Hematopoietic multipotent progenitor cell treated with erythropoietin and hydrocortisone succinate and interleukin-3 and kit ligand, for 8 days (in vitro differentiated cells): ENCODE results near the gene ZIK1.
A peak's percentile ranks its signal among the peaks of the same experiment; 100 is the strongest.

Experiments used
- DNase-seq: peaks from one replicate; pipeline ENCODE4 v3.0.0-alpha.2; 2015

Gene ZIK1

DNA sequence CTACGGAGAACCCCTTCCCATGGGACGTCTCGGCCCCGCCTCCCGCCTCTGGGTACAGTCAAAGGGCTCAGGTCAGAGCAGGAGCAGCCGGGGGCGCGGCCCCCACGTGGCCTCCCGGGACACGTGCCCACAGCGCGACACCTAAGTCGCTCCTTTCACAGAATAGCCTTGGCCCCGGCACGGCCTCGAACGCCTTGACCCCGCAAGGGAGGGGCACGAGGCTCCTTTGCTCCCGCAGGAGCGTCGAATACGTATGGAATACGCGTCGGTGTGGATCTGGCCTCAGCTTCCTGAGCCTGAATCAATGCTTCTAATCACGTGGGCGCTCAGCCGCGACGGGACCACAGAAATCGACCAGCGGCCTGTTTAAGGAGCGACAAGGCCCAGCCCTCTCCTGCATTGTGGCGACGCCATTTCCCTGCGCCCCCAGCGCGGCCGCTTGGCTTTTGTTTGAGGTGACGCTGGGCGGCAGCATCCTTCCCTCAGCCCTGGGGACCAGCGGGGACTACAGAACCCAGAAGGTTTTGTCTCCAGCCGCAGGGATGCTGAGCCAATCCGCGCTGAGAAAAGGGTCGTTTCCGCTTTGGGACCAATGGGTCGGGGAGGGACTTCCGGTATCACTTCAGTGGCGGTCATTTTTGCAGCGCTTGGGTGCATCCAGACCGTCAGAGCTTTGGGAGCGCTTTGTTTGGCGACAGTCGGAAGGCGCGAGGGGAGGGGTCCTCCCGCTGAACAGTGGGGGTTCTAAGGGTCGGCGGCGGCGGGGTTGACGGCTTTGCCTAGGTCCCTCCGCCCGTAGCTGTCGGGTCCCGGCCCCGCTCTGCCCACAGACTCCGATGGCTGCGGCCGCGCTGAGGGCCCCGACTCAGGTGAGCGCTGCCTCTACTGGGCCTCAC, at the start of gene ZIK1:
ZIK1 (plus strand) TSS at position 625 of the 896 bp plus-strand sequence; CDS start at position 837, 212 bp downstream.
- peak; percentile 97 for DNase-seq

DNA sequence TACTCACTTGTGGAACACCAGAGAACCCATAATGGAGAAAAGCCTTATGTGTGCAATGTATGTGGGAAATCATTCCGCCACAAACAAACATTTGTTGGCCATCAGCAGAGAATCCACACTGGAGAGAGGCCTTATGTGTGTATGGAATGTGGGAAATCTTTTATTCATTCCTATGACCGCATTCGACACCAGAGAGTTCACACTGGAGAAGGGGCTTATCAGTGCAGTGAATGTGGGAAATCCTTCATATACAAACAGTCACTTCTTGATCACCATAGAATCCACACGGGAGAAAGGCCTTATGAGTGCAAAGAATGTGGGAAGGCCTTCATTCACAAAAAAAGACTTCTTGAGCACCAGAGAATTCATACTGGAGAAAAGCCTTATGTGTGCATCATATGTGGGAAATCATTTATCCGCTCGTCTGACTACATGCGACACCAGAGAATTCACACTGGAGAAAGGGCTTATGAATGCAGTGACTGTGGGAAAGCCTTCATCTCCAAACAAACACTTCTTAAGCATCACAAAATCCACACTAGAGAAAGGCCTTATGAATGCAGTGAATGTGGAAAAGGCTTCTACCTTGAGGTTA, 45.9 kb upstream of the ZIK1 start:
- DNase-seq, result no peak

DNA sequence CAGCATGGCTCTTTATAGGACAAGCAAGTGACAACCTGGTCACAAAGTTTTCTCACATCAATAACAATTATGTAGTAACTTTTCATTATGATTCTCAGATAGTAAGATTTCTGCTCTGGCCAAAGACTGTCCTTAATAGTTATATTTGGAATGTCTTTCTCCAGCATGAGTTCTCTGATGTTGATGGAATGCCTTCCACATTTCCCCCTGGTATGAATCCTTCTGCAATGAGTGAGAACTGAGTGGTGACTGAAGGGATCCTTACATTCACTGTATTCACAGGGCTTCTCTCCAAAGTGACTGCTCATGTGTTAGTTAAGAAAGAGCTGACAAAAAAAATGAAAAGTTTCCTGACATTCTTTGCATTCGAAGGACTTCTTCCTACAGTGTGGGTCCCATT, 37.4 kb upstream of the ZIK1 start:
- DNase-seq, result no peak

DNA sequence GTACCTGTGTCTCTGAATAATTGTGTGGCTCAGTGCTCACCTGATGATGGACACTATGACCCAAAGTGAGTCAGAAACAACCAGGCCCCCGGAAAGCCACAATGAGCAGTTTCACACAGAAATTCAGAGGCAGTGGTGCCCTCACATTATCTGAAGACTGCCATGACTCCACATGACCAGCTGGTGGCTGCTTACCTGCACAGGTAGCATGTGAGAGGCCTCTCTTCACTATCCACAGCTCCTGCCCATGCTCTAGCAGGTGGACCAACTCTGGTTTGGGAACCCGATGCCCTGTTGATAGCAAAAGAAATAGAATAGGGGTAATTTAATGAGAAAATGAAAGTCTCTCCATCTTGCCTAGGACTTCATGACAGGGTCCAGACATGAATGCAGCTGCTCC, 31.5 kb upstream of the ZIK1 start:
- DNase-seq, result no peak

DNA sequence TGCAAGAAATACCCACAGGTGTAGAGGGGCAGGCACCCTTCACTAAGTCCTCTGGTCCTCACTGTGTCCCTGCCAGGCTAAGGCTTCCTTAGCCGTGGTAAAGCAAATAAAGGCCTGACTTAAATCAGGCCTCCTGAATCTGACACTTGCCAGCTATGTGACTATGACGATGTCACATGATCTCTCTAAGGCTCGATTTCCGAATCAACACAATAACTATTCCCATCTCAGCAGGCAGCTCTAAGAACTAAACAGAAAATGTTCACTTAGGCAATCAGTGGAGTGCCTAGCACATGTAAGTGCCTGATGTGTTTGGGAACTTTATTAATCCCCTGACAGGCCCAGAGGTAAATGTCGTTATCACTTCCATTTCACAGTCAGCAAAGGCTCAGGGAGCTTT, 26.3 kb upstream of the ZIK1 start:
- DNase-seq, result no peak

DNA sequence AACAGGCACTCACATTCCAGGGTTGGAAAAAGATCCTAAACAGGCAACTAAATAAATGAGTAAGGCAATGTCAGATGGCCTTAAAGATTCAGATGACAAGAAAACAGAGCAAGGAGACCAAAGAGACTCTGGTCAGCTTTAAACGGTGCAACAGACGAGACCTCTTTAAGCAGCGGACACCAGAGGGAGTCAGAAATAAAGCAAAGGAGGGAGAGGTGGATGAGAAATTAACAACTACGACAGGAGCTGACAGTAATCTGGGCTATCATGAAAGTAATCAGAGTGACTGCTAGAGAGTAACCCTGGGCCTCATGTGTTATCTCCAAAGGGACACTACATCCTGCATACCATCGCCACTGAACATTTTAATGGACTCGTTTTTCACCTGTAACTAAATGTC, 25.4 kb upstream of the ZIK1 start:
- DNase-seq, result peak; percentile 34

DNA sequence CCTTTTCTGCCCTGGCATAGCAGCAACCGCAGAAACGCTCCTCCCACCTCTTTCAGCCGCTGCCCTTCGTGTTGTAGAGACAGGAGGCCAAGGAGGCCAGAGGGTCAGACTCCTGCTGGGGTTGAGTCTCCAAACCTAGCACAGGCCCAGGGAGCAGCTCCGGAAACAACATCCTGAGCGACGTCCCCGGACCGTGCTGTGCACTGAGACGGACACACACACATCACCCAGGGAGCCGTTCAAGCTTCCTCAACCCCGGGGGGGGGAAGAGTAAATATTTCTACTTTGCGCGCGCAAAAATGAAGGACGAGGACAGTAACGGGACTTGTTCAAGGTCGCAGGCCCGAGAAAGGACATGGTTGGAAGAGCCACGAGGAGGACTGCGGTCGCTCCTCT, 24.9 kb upstream of the ZIK1 start:
- DNase-seq, result peak; percentile 48

DNA sequence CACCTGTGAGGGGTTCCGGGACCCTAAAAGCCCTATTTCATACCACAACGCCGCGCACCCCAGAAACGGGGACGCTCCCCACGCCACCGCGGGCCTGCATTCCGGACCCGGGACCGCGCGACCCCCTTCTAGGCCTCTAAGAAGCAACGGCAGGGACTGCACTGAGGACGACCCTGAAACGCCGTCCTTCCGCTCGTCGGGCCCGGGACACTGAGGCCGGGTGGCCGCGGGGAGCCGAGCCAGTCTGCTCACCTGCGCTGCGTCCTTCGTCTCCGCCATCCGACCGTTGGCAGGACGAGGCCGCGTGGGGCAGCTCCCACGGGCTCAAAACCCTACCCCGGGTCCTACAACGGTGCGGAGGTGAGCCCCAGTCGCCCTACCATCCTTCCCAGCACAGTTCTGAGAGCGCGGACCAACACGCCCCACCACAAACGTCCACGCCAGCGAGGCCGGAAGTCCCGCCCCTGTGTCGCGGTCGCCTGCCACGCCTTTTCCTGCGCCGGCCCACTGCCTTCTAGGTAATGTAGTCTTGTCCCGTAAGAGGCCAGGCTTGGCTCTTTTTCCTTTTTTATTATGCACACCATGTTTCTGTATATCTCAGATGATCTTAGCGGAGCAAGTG, 24.4 kb upstream of the ZIK1 start, which contains the start of gene ZNF550:
ZNF550 (minus strand) TSS at position 460 of the 622 bp plus-strand sequence; CDS start at position 279, 181 bp downstream.
- peak; percentile 91 for DNase-seq

DNA sequence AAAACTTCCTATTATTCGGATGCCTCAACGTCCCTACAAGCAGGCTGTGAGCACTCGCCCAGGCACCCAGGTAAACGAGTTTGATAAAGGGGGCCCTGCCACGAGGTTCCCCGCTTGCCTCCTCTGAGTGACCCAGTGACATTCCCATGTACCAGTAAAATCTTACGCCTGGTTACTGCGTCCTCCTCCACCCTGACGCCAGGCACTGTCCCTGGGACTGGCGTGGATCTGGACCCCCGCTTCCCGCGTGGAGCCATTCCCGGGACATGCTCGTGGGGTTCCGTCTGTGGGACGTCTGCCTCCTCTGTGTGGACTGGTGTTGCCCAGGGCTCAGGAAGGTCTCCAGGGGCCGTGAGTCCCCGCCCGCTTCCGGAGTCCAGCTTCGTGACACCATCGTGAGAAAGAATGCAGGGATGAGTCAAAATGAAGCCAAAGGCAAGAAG, 23.9 kb upstream of the ZIK1 start:
- DNase-seq, result peak; percentile 14

DNA sequence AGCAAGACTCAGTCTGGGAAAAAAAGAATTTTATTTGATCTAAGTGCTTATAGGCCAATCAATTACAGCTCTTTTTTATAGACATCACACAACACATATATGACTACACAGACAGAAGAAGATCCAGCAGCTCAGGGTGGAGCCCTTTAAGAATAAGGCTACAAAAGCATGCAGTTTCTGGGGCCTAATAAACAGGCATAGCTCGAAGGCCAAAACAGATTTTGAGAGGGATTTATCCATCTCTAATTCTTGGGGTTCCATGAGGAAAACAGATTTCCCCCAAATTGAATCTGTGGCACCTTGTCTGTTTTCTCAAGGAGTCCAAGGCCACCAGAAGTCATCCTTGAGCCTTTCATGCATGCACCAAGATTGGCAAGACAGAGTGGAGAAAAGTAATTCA, 20.4 kb upstream of the ZIK1 start:
- no peak for DNase-seq

DNA sequence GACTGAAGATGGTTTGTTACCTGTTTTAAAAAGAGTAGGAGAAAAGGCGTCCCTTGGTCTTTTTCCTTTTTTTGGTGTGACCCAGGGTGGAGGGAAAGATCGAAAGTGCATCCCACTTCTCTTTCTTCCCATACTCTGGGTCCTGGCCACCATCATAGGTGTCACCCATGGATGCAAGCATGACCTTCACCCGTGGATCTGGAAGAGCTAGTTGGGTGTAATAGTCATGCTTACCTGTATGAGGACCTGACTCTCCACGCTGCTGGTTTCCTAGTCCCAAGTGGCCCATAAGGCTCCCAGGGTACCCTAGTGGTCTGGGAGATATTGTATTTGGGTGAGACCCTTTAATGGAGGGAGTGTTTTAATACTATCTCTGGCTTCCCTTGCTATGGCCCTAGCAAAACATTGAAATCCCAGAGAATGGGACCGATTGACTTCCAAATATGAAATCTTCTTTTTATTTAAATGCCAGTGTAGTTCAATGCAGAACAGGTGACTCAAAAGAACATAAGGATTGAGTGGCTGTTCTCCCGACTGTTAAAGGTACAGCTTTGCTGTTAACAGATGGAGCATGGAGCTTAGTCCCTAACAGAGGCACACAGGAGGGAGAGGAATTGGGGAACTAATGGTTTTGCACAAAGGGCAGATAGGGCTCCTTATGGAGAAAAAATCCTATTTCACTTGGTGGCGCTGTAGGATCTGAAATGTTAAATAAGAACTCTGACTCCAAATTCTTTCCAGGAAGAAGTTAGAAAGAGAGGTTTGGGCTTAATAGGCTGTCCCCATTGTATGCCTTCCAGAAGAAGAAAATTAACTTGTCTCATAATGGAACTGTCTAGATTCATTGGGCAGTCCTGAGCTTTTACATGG, 17.3 kb upstream of the ZIK1 start:
- DNase-seq, result peak; percentile 51

DNA sequence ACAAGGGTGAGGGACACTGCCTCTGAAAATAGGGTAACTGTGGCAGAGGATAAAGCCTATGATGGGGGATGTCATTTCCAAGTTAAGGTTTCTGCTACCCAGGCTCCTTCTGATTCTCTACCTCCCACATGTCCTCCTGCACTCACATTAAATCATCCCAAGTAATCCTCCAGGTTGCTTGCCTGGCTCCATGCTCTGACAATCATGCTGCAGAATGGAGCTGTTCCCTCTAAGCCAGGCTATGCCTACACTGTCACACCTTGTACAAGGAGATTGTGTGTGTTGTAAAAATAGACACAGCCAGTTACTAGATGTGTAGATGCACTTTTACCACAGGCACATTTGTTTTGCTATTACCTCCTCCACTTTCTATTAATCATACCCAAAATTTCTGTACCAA, 13.2 kb upstream of the ZIK1 start:
- no peak for DNase-seq

DNA sequence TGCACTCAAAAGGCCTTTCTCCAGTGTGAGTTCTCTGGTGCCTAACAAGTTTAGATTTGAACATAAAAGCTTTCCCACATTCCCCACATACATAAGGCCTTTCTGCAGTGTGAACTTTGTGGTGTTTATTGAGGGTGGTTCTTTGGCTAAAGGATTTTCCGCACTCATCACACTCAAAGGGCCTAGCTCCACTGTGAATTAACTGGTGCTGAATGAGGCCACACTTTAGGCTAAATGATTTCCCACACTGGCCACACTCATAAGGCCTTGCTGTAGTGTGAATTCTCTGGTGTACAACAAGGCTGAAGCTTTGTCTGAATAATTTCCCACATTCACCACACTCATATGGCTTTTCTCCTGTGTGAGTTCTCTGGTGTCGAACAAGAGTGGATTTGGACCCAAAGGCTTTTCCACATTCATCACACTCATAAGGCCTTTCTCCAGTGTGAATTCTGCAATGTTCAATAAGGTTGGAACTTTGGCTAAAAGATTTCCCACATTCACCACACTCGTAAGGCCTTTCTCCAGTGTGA, 11.5 kb upstream of the ZIK1 start:
- no peak for DNase-seq

DNA sequence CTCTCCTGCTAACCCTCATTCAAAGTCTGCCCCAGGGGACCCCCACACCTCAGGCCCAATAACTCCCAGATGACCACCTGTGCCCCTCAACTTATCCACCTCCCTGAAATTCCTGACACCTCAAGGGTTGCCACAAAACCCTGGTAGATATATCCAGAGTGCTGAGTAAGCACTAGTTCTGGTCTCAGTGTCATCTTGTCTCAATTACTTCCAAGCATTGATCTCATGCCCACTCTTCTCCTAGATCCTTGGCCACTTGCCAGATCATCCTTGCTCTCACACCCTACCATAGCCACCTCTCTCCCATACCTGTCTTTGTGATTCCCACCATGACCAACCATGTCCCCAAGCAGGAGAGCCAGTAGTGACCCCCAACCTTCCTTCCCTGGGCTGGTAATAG, 7.3 kb upstream of the ZIK1 start:
- no peak for DNase-seq

DNA sequence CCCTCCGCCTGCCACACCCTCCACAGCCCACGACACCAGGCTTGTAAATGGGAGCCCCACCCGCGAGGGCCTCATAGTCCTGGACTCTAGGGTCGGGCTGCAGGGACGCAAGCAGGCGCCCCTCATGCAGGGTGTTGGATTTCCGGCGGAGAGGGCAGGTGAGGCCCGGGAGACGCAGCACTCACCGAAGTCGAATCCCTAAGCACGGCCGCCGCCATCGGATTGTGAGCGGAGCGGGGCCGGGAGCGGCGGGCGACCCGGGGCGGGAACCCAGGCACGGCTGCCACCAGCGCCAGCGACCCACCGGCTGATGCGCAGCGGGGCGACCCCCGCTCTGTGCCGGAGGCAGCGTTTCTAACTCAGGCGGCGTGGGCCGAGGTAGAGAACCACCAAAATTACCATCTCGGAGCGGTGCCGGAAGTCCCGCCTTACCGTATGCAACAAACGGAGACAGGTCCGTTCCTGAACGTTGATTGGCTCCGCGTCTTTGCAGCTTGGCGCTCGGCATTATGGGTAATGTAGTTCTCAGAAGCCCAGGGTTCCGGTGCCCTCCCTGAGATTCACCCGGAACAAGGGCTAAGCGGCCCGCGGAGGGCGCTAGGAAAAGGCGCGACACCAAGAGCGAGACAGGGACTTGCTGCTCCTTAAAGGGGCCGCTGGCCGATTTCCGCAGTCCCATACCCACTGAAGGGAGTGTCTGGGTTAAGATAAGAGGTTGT, 5.3 kb upstream of the ZIK1 start, which contains the start of gene ZNF416:
ZNF416 (minus strand) TSS at position 425 of the 719 bp plus-strand sequence; CDS start at position 218, 207 bp downstream.
- DNase-seq, result peak; percentile 99

DNA sequence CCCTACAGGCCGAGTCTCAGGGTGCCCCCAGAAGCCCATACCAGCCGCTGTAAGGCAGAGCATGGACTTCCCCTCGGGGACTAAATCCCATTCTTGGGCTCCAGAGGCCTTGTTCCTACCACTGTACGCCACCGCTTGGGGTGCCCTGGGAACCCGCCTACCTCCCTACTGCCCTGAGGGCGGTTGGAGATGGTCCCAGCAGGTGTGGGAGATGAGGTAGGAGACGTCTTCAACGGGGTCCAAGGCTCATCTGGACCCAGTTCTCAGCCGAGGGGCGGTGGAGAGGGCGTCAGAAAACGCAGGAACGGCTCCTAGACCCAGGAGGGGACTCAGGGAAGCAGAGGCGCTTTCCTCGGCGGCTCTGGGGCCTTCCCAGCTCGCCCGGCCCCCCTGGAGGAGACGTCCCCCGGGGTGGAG, 833 bp upstream of the ZIK1 start:
- DNase-seq, result no peak

DNA sequence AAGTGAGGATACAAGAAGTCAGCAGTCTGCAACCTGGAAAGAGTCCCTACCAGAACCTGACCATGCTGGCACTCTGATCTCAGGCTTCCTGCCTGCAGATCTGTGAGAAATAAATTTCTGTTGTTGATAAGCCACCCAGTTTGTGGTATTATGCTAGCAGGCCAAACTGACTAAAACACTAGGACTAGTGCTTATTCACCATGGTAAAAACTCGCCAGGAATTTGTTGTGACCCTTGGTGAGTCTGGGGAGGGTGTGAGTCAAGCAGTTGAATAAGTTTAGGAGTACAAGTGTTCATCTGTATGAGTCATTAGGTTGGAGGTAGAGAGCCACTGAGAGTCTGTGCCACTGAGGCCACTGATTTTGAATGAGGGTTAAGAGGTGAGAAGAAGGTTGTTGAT, 3.6 kb downstream of the ZIK1 start:
- no peak for DNase-seq

DNA sequence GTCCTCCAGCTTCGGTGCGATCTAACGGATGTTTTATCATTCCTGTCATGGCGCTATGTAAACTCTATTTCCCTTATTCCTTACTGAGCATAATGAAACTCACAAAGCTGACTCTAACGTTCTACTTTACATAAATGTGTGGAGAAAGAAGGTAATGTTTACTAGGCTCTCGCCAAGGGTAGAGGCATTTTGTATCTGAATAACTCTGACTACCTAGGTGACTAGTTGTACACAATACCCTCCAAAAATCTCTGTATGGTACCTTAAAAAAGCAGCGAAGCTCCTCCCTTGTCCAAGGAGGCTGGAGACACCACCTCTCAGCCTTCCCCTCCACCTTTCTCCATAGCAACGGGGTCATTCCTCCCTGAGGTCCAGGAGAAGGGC, 15.4 kb downstream of the ZIK1 start:
- no peak for DNase-seq

DNA sequence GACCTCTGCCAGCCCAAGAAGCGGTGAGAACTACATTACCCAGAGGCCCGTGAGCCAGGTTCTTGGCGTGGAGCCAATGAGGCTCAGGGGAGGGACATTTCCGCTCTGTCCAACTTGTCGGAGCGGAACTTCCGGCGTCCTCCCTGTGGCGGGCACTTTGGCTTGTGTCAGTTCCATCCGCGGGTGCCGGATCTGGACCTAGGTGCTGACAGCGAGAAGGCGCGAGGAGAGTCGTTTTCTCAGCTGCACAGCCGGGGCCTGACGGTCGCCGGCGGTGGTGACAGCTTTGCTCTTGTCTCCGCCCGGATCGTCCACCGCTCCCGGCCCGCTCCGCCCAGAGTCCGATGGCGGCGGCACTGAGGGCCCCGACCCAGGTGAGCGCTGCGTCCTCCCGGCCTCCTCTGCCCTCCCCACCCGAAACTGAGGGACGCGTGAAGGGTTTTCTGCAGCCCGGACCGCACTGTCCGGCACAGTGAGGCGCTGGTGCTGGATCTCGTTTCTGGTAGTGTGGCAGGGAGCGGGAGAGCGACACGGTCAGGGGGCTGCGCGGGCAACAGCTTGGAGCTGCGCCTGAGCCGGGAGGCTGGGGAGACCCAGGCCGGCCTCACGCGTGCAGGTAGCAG, 15.9 kb downstream of the ZIK1 start, which contains the start of gene ZNF530:
ZNF530 (plus strand) TSS at position 125 of the 623 bp plus-strand sequence. CDS start 4,461 bp downstream, outside the sequence.
- DNase-seq, result peak; percentile 97

DNA sequence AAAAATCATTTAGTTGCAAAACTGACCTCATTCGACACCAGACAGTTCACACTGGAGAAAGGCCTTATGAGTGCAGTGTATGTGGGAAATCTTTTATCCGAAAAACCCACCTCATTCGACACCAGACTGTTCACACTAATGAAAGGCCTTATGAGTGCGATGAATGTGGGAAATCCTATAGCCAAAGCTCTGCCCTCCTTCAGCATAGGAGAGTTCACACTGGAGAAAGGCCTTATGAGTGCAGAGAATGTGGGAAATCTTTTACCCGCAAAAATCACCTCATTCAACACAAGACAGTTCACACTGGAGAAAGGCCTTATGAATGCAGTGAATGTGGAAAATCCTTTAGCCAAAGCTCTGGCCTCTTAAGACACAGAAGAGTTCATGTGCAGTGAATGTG, 23.0 kb downstream of the ZIK1 start:
- DNase-seq, result no peak

DNA sequence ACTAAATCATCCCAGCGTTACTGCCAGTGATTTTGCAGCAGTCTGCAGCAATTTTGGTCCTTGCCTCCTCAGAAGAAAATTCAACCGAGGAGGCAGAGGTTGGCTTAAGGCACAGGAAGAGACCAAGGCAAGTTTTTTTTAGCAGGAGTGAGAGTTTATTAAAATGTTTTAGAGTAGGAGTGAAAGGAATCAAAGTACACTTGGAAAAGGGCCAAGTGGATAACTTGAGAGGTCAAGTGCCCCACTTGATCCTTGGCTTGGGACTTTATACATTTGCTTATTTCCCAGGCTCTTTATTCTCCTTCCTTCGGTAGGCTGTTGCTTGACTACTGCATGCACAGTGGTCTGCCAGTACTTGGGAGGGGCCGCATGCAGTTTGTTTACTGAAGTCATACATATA, 27.2 kb downstream of the ZIK1 start:
- no peak for DNase-seq
